D721Med (cell line): ENCODE measurements around the gene CALU.

ENCODE experiments used
- DNase-seq: peaks from one replicate; pipeline ENCODE4 v3.0.0; 2011; ENCODE audit warnings: low spot score; ENCODE audit not compliant: insufficient read length
- FAIRE-seq: peaks from 2 replicates; lab custom pipeline; 2011; peaks lifted over from hg19 to GRCh38; lab: Jason Lieb, UNC
- CTCF ChIP-seq: IDR thresholded peaks from 2 replicates; pipeline ENCODE4 v1.5.1; 2012; ENCODE audit warnings: mild to moderate bottlenecking, control low read depth; ENCODE audit not compliant: insufficient read depth; ENCODE audit errors: missing control alignments

CALU gene

GRCh38 chr7:128818694-128819093 lies 79.5 kb downstream of the CALU start:
- no peak for DNase-seq
- TF ChIP-seq CTCF, result no peak
- no peak for FAIRE-seq
